ENCODE data around the gene KIF21B. TPM values are rescaled to one million over a fixed set of nuclear protein-coding genes. Genes with fewer than 3 reads are reported as not detected.

Gene KIF21B
- total RNA-seq, 4 donors from 2014 or later, result 0.82 to 3.2 (median 2.1) TPM

DNA sequence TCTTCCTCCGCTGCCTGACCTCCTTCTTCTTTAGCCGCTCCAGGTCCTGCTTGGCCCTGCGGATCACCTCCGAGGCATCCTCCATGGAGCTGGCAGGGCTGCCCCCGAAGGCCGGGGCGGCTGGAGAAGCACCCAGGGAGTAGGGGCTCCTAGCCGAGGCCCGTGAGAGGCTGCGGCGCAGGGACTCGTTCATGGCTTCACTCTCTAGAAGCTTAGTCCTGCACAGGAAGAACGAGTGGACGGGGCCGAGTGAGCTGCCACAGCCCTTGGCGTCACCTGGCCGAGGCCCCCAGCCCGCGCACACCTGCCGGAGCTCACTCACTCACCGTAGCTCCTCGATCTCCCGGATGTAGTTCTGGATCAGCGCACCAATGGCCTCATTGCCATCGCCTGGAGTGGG is 23.1 kb downstream of the KIF21B start:
- TF ChIP-seq CTCF (IDR thresholded peaks at IDR 0.05; ENCODE audit: low read depth), result no peak

- TF ChIP-seq CTCF (IDR thresholded peaks at IDR 0.05; ENCODE audit: low read depth), result no peak
Measured at GRCh38 chr1:200999667-201000066, 23.8 kb downstream of the KIF21B start.

DNA sequence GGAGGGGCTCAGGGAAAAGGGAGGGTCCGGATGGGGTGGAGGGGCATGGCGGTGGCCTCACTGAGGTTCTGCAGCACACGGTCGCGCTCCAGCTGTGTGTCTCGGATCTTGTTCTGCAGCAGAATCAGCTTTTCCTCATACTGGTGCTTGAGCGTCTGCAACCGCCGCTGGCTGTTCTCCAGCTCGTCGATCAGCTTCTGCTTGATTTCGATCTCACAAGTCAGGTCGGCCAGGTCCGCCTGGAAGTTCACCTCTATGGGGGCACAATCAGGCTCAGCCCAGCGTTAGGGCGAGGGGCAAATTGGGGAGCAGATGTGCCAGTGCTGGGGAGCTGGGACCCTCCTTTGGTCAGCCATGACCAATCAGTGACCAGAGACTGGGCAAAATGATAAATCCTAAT is 25.2 kb downstream of the KIF21B start:
- TF ChIP-seq CTCF (IDR thresholded peaks at IDR 0.05; ENCODE audit: low read depth), result no peak

DNA sequence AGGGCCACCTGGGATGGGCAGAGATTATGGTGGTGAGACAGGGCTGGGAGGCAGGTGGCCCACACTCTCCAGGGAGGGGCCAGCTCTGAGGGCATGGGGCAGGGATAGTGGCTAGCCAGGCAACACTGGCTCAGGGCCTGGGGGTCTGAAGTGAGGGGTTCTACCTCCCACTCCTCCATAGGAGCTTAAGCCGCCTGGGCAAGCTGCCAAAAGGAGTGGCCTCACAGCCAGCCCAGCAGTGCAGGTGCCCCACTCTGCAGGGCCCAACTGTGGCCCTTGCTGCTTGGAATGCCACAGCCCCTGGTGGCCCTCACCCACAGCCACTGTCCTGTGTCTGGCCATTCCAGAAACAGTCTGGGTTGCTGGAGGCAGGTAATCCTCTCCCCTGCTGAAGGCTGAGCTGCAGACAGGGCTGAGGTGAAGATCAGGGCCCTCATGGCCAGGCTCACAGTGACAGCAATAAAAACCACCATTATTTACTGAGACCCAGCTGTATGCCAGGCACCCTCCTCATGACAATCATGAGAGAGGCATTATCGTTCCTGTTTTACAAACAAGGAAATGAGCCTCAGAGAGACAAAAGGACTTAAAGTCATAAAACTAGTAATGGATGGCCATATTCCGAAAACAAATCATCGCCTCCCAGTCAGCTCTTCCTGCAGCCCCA is 31.0 kb downstream of the KIF21B start:
- TF ChIP-seq CTCF (IDR thresholded peaks at IDR 0.05; ENCODE audit: low read depth), result no peak

DNA sequence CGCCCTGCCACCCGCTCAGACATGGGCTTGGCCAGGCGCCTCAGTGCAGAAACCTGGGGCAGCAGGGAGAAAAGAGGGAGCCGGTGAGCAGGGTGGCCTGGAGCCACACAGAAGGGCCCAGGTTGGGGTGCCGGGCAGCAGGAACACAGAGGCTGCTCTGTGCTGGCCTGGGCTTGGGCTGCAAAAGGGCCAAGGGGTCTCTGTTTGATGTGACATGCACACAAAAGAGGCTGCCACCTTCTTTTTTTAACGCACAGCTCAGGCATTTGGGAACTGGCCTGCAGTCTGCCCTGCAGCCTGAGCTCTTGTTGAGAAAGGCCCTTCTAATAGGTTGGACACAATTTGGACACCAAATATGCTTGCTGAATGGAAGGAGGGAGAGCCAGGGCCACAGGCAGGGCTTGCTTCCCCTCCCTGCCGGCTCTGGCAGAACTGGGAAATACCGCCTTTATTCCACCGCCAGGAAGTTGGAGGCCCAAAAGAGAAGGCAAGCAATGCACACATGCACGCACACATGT is 32.4 kb downstream of the KIF21B start:
- no peak for TF ChIP-seq CTCF (IDR thresholded peaks at IDR 0.05; ENCODE audit: low read depth)

DNA sequence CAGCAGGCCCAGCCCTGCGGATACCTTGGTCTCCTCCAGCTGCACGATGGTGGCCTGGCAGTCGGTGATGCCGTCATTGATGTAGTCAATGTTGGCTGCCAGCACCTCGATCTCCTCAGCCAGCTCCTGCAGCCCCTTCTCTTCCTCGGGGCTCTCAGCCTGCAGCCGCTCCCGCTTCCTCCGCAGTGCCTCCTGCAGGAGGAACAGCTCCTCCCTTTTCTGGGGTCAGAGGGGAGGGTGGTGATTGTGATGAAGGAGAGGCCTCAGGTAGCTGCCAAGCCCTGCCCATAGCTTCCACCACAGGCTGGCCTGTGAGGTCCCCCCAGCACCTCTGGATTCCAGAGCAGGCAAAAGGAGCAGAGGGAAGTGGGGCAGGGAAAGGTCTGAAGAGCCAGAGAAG is 33.4 kb downstream of the KIF21B start:
- no peak for TF ChIP-seq CTCF (IDR thresholded peaks at IDR 0.05; ENCODE audit: low read depth)

GRCh38 chr1:200989337-200989736 is 34.2 kb downstream of the KIF21B start:
- TF ChIP-seq CTCF (IDR thresholded peaks at IDR 0.05; ENCODE audit: low read depth), result no peak
